Tibial artery (tissue), 4 donors: ENCODE measurements around the gene BACE1.
"Not testable (repeated sequence)": the region's sequence is repeated elsewhere in the genome, so short reads cannot be mapped to it uniquely, and the experiment has no call there.

ENCODE experiments used
- DNase-seq, 2 donors: peaks; one replicate each; pipeline ENCODE4 v3.0.0-alpha.2; 2019
- H3K27ac ChIP-seq, 2 donors: fragments of 200-600 bp; sonication (generic) in 1 of 2; 1 replicate in 1 of 2; 2 replicates in 1 of 2; pipeline ENCODE4 v1.5.1; 2018 to 2019; ENCODE audit warnings: mild to moderate bottlenecking in 1 of 2
- H3K27me3 ChIP-seq, 2 donors: fragments of 200-600 bp; sonication (generic) in 1 of 2; one replicate each; pipeline versions ENCODE4 v1.5.1 to v1.6.0; 2016 to 2019
- H3K36me3 ChIP-seq, 3 donors: fragments of 200-600 bp; sonication (generic) in 2 of 3; one replicate each; pipeline ENCODE4 v1.5.1; 2016 to 2019; ENCODE audit warnings: mild to moderate bottlenecking in 2 of 3
- H3K4me1 ChIP-seq, 4 donors: fragments of 200-600 bp; sonication (generic) in 2 of 4; 1 replicate in 3 of 4; 2 replicates in 1 of 4; pipeline ENCODE4 v1.5.1; 2016 to 2019
- H3K4me3 ChIP-seq, 2 donors: fragments of 200-600 bp; sonication (generic) in 1 of 2; 1 replicate in 1 of 2; 2 replicates in 1 of 2; pipeline ENCODE4 v1.5.1; 2018 to 2019; ENCODE audit warnings: mild to moderate bottlenecking in 2 of 2
- H3K9me3 ChIP-seq, 3 donors: fragments of 200-600 bp; sonication (generic) in 1 of 3; one replicate each; pipeline ENCODE4 v1.5.1; 2016 to 2019
- intact Hi-C: fragments of 100-400 bp; cut with DNase I; formaldehyde crosslinking; loops from one replicate; pipeline ENCODE4 v1.15.0; 2023; ENCODE audit warnings: low total_unique reads
- TF ChIP-seq, protein P1 (sequence below), 2 experiments: fragments of 200-600 bp in 1 of 2; fragments of 450-650 bp in 1 of 2; IDR thresholded peaks; one replicate each; pipeline ENCODE4 v1.5.1; 2017 to 2019; ENCODE audit warnings: antibody characterized with exemption in 2 of 2, mild to moderate bottlenecking in 1 of 2, moderate library complexity in 1 of 2

Gene BACE1

DNA sequence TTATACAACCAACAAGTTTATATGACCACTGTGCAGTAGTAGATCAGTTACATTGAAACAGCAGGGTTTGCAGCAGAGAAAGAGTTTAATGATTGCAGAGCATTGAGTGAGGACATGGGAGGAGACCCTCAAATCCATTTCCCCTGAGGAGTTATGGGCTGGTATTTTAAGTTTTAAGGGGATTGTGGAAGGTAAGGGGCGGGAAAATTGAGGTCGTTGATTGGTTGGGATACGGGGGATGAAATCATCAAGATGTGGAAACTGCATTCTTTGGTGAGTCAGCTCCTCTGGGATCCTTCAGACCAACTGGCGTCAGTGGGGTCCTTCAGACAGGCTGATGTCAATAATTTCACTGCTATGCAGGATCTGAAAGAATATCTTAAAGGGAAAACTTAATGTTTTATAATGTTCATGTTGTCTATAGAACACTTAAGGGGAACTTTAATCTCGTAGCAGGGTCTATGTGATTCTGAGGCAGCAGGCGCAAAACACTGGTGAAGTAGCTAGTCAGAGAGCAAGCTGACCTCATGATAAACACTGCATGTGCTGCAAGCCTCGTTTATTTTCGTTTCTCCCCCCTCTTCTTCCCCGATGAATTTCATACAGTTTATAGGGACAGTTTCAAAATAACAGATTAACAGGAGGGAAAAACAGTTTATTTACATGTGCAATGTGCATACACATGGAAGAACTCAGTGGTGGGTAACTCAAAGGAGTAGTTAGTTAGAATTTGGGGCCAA, 42.3 kb downstream of the BACE1 start:
- H3K4me3 ChIP-seq = no peak overlapping the region
- peaks cover 0 to 36% (median 7%) of the 10 kb centered on the region in 3 donors for H3K36me3 ChIP-seq
- no peaks in the 10 kb centered on the region for H3K9me3 ChIP-seq
- H3K27me3 ChIP-seq = no peaks in the 10 kb centered on the region
- intact Hi-C loops = no loop called here
- H3K4me1 ChIP-seq = no peaks in the 10 kb centered on the region
- TF ChIP-seq, protein P1, sequence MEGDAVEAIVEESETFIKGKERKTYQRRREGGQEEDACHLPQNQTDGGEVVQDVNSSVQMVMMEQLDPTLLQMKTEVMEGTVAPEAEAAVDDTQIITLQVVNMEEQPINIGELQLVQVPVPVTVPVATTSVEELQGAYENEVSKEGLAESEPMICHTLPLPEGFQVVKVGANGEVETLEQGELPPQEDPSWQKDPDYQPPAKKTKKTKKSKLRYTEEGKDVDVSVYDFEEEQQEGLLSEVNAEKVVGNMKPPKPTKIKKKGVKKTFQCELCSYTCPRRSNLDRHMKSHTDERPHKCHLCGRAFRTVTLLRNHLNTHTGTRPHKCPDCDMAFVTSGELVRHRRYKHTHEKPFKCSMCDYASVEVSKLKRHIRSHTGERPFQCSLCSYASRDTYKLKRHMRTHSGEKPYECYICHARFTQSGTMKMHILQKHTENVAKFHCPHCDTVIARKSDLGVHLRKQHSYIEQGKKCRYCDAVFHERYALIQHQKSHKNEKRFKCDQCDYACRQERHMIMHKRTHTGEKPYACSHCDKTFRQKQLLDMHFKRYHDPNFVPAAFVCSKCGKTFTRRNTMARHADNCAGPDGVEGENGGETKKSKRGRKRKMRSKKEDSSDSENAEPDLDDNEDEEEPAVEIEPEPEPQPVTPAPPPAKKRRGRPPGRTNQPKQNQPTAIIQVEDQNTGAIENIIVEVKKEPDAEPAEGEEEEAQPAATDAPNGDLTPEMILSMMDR (IDR thresholded peaks at IDR 0.05) = no peak
- no peak overlapping the region for H3K27ac ChIP-seq
- DNase-seq = no peak

GRCh38 chr11:117272175-117272574, 43.9 kb downstream of the BACE1 start:
- H3K27ac ChIP-seq, H3K4me3 ChIP-seq, H3K9me3 ChIP-seq, H3K4me1 ChIP-seq, DNase-seq, intact Hi-C loops, H3K27me3 ChIP-seq: not testable (repeated sequence)
- H3K36me3 ChIP-seq = peaks cover 0 to 36% (median 9%) of the 10 kb centered on the region in 3 donors

DNA sequence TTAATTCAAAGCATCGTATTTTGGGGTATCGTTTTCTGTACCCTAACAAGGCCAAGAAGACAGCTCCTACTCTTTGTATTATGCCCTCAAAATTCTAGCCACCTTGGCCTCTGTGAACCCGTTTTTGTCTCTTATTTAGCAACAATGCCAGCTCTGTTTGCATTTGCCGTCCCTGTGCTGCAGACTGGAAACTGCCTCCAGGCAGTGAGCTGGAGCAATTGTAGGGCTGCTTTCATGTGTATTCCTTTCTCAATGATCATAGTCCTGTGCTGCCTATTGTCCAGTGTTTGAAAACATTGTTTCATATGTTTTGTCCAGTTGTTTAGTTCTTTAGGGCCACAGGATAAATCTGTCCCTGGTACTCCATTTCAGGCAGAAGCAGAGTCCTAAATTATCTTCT, 44.8 kb downstream of the BACE1 start:
- no peak for DNase-seq
- H3K36me3 ChIP-seq = peaks cover 0 to 29% (median 12%) of the 10 kb centered on the region in 3 donors
- no peaks in the 10 kb centered on the region for H3K9me3 ChIP-seq
- no peaks in the 10 kb centered on the region for H3K27me3 ChIP-seq
- H3K27ac ChIP-seq = no peak overlapping the region
- no peak overlapping the region for H3K4me3 ChIP-seq
- H3K4me1 ChIP-seq = no peaks in the 10 kb centered on the region
- TF ChIP-seq, protein P1 (IDR thresholded peaks at IDR 0.05) = no peak
- intact Hi-C loops = no loop called here

GRCh38 chr11:117269856-117270255, 46.2 kb downstream of the BACE1 start:
- intact Hi-C loops = no loop called here

GRCh38 chr11:117265745-117266144, 50.3 kb downstream of the BACE1 start:
- no peak overlapping the region for H3K4me3 ChIP-seq
- H3K36me3 ChIP-seq = peaks cover 0 to 32% (median 23%) of the 10 kb centered on the region in 3 donors
- H3K27me3 ChIP-seq = no peaks in the 10 kb centered on the region
- H3K4me1 ChIP-seq = no peaks in the 10 kb centered on the region
- no peak overlapping the region for H3K27ac ChIP-seq
- DNase-seq = no peak
- no peaks in the 10 kb centered on the region for H3K9me3 ChIP-seq
- intact Hi-C loops = no loop called here
- TF ChIP-seq, protein P1 (IDR thresholded peaks at IDR 0.05) = no peak

More at GRCh38 chr11:117269856-117270255, 46.2 kb downstream of the BACE1 start:
- Histone ChIP-seq H3K4me3 (no peak overlapping the region), H3K36me3 (peaks cover 0 to 19% (median 12%) of the 10 kb centered on the region in 3 donors), H3K4me1 (no peaks in the 10 kb centered on the region), H3K9me3 (no peaks in the 10 kb centered on the region), H3K27me3 (no peaks in the 10 kb centered on the region), H3K27ac (no peak overlapping the region)
- no peak for DNase-seq
- TF ChIP-seq, protein P1 (IDR thresholded peaks at IDR 0.05) = no peak

- H3K27ac ChIP-seq, intact Hi-C loops, H3K4me3 ChIP-seq, H3K27me3 ChIP-seq, DNase-seq, H3K4me1 ChIP-seq, H3K9me3 ChIP-seq: not testable (repeated sequence)
- H3K36me3 ChIP-seq = peaks cover 0 to 32% (median 20%) of the 10 kb centered on the region in 3 donors
These were observed 51.3 kb downstream of the BACE1 start for GRCh38 chr11:117264624-117265323.
